Uterus (tissue), 4 donors: ENCODE measurements around the gene CCDC195. TPM values are rescaled to one million over a fixed set of nuclear protein-coding genes. Genes with fewer than 3 reads are reported as not detected.

Experiments used
- DNase-seq, 2 donors: peaks; one replicate each; pipeline ENCODE4 v3.0.0-alpha.2; 2019 to 2020
- H3K27ac ChIP-seq, 2 donors: fragments of 200-600 bp; sonication (generic); 1 replicate in 1 of 2; 2 replicates in 1 of 2; pipeline ENCODE4 v1.5.1; 2016 to 2018
- H3K27me3 ChIP-seq, 2 donors: fragments of 200-600 bp; sonication (generic); one replicate each; pipeline ENCODE4 v1.5.1; 2018 to 2019; ENCODE audit warnings: control low read depth in 1 of 2
- H3K36me3 ChIP-seq, 2 donors: fragments of 200-600 bp; sonication (generic); one replicate each; pipeline ENCODE4 v1.5.1; 2019; ENCODE audit warnings: control low read depth in 1 of 2
- H3K4me1 ChIP-seq, 2 donors: fragments of 200-600 bp; sonication (generic); one replicate each; pipeline ENCODE4 v1.5.1; 2018 to 2019; ENCODE audit warnings: control low read depth in 1 of 2
- H3K4me3 ChIP-seq, 2 donors: fragments of 200-600 bp; sonication (generic); 1 replicate in 1 of 2; 2 replicates in 1 of 2; pipeline ENCODE4 v1.5.1; 2018 to 2019; ENCODE audit warnings: mild to moderate bottlenecking in 1 of 2
- H3K9me3 ChIP-seq, 2 donors: fragments of 200-600 bp; sonication (generic); one replicate each; pipeline ENCODE4 v1.5.1; 2019; ENCODE audit warnings: control low read depth in 1 of 2
- CTCF ChIP-seq, 4 experiments: fragments of 200-600 bp in 2 of 4; fragments of 450-650 bp in 2 of 4; sonication (generic) in 2 of 4; IDR thresholded peaks; one replicate each; pipeline ENCODE4 v1.5.1; 2016 to 2019; ENCODE audit warnings: antibody characterized with exemption in 4 of 4, mild to moderate bottlenecking in 2 of 4, moderate library complexity in 1 of 4
- POLR2A ChIP-seq, 2 donors: fragments of 450-650 bp; IDR thresholded peaks; one replicate each; pipeline ENCODE4 v1.6.1; 2016; ENCODE audit warnings: antibody characterized with exemption in 2 of 2, mild to moderate bottlenecking in 1 of 2, moderate library complexity in 1 of 2
- intact Hi-C: fragments of 100-400 bp; cut with DNase I; formaldehyde crosslinking; loops from one replicate; pipeline ENCODE4 v1.15.1; 2023; ENCODE audit warnings: low total_unique reads
- total RNA-seq, 4 donors: library from RNA; depleted of rRNA in 3 of 4; stranded (reverse); fragments of >200 nt in 3 of 4; gene quantifications; one replicate each; pipeline versions ENCODE4 v1.1.0 to v1.2.4, GENCODE V29; 2014 to 2023
- donor health status: DM: yes; HTN: yes; CAD: no.

CCDC195 gene
- total RNA-seq: not detected

GRCh38 chr2:224716201-224716600 lies at the start of gene CCDC195:
Gene CCDC195, minus strand, starts transcription at chr2:224716365. Its CDS starts 0 bp downstream, at chr2:224716365.
- no peaks in the 10 kb centered on the region for H3K9me3 ChIP-seq
- H3K27me3 ChIP-seq: no peaks in the 10 kb centered on the region
- DNase-seq: no peak
- no peaks in the 10 kb centered on the region for H3K36me3 ChIP-seq
- TF ChIP-seq CTCF (IDR thresholded peaks at IDR 0.05) (no peak), POLR2A (IDR thresholded peaks at IDR 0.05) (no peak)
- no peak within 1 kb of the TSS for H3K27ac ChIP-seq
- H3K4me1 ChIP-seq: no peaks in the 10 kb centered on the region
- intact Hi-C loops: no loop called here
- H3K4me3 ChIP-seq: no peak within 1 kb of the TSS

GRCh38 chr2:224764565-224765236 lies 48.5 kb upstream of the CCDC195 start:
- H3K4me3 ChIP-seq: no peak overlapping the region
- no peaks in the 10 kb centered on the region for H3K4me1 ChIP-seq
- TF ChIP-seq CTCF (IDR thresholded peaks at IDR 0.05): no peak
- no peak for TF ChIP-seq POLR2A (IDR thresholded peaks at IDR 0.05)
- intact Hi-C loops: no loop called here
- H3K36me3 ChIP-seq: no peaks in the 10 kb centered on the region
- DNase-seq: no peak
- H3K27me3 ChIP-seq: no peaks in the 10 kb centered on the region
- no peaks in the 10 kb centered on the region for H3K9me3 ChIP-seq
- no peak overlapping the region for H3K27ac ChIP-seq

- intact Hi-C loops: no loop called here
- H3K4me1 ChIP-seq: no peaks in the 10 kb centered on the region
- no peak for TF ChIP-seq CTCF (IDR thresholded peaks at IDR 0.05)
- TF ChIP-seq POLR2A (IDR thresholded peaks at IDR 0.05): no peak
These were observed 41.9 kb upstream of the CCDC195 start for GRCh38 chr2:224757934-224758548.

GRCh38 chr2:224753743-224754540 lies 37.8 kb upstream of the CCDC195 start:
- Histone ChIP-seq H3K27me3 (no peaks in the 10 kb centered on the region), H3K9me3 (no peaks in the 10 kb centered on the region), H3K36me3 (no peaks in the 10 kb centered on the region), H3K27ac (no peak overlapping the region), H3K4me1 (no peaks in the 10 kb centered on the region), H3K4me3 (no peak overlapping the region)
- intact Hi-C loops: no loop called here
- TF ChIP-seq CTCF (IDR thresholded peaks at IDR 0.05): no peak
- no peak for TF ChIP-seq POLR2A (IDR thresholded peaks at IDR 0.05)
- no peak for DNase-seq

More at GRCh38 chr2:224757934-224758548, 41.9 kb upstream of the CCDC195 start:
- no peaks in the 10 kb centered on the region for H3K9me3 ChIP-seq
- H3K36me3 ChIP-seq: no peaks in the 10 kb centered on the region
- H3K4me3 ChIP-seq: no peak overlapping the region
- no peak overlapping the region for H3K27ac ChIP-seq
- no peak for DNase-seq
- no peaks in the 10 kb centered on the region for H3K27me3 ChIP-seq
